Measurements from ENCODE around the gene DCC.
A peak's percentile ranks its signal among the peaks of the same experiment; 100 is the strongest.

DCC gene

DNA sequence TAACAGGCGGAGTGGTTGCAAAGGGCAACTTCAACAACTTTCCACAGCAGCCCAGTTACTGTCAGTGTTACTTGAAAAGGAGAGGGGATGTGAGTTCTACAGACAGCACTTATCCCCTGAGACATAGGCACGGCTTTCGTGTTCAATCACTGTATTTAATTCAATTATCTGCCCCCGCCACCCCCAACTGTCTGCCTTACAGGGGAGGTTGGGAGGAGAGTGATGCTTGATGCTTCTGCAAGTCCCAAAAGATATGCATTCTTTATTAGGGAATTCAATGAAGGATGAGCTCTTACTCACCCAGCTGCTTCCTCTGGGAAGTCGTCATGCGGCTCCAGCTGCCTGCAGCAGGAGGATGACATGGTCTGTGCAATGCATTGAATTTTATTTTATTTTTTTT, 639.9 kb downstream of the DCC start:
- TF ChIP-seq, protein P1, sequence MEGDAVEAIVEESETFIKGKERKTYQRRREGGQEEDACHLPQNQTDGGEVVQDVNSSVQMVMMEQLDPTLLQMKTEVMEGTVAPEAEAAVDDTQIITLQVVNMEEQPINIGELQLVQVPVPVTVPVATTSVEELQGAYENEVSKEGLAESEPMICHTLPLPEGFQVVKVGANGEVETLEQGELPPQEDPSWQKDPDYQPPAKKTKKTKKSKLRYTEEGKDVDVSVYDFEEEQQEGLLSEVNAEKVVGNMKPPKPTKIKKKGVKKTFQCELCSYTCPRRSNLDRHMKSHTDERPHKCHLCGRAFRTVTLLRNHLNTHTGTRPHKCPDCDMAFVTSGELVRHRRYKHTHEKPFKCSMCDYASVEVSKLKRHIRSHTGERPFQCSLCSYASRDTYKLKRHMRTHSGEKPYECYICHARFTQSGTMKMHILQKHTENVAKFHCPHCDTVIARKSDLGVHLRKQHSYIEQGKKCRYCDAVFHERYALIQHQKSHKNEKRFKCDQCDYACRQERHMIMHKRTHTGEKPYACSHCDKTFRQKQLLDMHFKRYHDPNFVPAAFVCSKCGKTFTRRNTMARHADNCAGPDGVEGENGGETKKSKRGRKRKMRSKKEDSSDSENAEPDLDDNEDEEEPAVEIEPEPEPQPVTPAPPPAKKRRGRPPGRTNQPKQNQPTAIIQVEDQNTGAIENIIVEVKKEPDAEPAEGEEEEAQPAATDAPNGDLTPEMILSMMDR (IDR thresholded peaks at IDR 0.05; ENCODE audit: control insufficient read depth, extremely low read depth, insufficient read depth), result no peak
- DNase-seq (ENCODE audit: low read depth), result no peak
- H3K4me3 ChIP-seq (ENCODE audit: low read depth, low read length), result no peak overlapping the region

DNA sequence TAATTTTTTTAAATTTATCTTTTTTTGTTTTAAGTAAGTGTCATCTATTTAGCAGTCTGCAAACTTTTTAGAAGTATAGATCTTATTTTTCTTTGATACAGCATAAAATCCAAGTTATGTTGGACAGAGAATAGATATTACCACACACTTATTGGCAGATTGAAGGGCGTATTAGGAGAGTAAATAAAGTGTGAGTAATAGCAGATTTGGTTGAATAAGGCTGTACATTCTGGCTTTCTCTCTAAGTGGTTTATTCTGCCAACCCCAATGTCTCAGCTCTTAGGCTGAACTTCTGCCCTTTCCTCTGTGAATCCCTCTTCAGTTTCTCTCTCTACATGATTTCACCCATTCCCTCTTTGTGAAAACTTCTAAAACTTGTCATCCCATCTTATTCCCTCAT, 651.2 kb downstream of the DCC start:
- H3K4me3 ChIP-seq (ENCODE audit: low read depth, low read length), result no peak overlapping the region
- TF ChIP-seq, protein P1 (IDR thresholded peaks at IDR 0.05; ENCODE audit: control insufficient read depth, extremely low read depth, insufficient read depth), result no peak
- DNase-seq (ENCODE audit: low read depth), result no peak

DNA sequence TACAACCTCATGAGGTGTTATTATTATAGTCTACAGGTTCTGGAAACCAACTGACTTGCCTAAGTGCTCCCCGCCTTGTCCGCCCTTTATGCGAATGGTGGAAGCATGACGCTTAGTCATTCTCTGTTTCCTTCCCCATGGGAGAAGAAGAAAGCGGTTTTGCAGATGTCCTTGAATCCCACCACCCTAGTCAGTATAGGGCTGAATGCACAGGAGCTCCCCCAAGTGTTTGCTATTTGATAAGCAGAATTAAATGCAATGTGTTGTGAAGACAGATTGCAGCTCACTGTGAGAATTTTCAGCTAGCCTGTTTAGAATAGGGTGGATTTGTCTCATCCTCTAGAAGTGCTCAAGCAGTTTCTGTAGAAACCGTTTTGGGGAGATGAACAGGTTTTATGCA, 652.0 kb downstream of the DCC start:
- DNase-seq (ENCODE audit: low read depth), result no peak
- TF ChIP-seq, protein P1 (IDR thresholded peaks at IDR 0.05; ENCODE audit: control insufficient read depth, extremely low read depth, insufficient read depth), result peak; percentile 23; the same call in 1 of the 2 replicates
- no peak overlapping the region for H3K4me3 ChIP-seq (ENCODE audit: low read depth, low read length)

DNA sequence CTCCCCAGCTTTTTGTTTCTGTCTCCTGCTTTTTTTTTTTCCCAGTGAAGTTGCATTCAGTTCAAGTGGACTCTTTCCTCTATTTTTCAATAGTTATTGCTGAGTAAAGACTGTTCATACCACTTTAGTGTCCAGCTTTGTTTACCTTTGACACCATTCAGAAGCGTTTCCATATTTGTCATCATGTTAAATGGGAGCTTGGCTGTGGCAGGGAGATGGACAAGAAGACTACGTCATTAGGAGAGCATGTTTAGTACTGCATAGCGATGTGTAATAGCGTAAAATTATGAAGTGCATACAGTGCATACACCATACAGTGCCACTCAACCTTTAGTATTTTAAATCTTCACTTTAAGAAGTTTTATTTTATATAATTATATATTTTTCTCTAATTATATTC, 655.9 kb downstream of the DCC start:
- no peak for DNase-seq (ENCODE audit: low read depth)
- no peak overlapping the region for H3K4me3 ChIP-seq (ENCODE audit: low read depth, low read length)
- TF ChIP-seq, protein P1 (IDR thresholded peaks at IDR 0.05; ENCODE audit: control insufficient read depth, extremely low read depth, insufficient read depth), result no peak

DNA sequence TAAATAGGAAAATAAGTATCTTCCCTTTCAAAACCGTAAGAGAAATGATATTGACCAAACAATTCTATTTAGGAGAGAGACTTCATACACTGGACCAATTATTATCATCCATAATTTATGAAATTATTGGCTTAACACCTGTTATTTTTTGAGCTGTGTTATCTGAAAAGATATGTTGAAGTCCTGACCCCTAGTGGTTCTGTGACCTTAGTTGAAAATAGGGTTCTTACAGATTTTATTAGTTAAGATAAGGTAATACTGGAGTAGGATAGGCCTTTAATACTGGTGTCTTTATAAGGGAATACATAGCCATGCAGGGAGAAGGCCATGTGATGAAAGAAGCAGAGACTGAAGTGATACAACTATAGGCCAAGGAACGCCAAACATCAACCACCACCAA, 659.6 kb downstream of the DCC start:
- TF ChIP-seq, protein P1 (IDR thresholded peaks at IDR 0.05; ENCODE audit: control insufficient read depth, extremely low read depth, insufficient read depth), result no peak
- DNase-seq (ENCODE audit: low read depth), result no peak
- no peak overlapping the region for H3K4me3 ChIP-seq (ENCODE audit: low read depth, low read length)

DNA sequence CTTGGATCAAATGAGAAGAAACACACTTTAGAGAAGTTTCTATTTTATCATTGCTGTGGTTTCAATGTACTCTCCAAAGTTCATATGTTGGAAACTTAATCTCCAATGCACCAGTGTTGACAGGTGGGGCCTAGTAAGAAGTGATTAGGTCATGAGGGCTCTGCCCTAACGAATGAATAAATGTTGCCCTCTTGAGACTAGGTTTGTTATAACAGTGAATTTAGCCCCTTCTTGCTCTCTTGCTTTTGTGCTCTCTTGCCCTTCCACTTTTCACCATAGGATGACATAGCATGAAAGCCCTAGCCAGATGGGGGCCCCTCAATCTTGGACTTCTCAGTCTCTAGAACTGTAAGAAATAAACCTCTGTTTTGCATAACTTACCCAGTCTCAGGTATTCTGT, 664.8 kb downstream of the DCC start:
- no peak for DNase-seq (ENCODE audit: low read depth)
- H3K4me3 ChIP-seq (ENCODE audit: low read depth, low read length), result no peak overlapping the region
- TF ChIP-seq, protein P1 (IDR thresholded peaks at IDR 0.05; ENCODE audit: control insufficient read depth, extremely low read depth, insufficient read depth), result 0 out of 2 replicates have a peak, but pooled peaks have one; percentile 8

DNA sequence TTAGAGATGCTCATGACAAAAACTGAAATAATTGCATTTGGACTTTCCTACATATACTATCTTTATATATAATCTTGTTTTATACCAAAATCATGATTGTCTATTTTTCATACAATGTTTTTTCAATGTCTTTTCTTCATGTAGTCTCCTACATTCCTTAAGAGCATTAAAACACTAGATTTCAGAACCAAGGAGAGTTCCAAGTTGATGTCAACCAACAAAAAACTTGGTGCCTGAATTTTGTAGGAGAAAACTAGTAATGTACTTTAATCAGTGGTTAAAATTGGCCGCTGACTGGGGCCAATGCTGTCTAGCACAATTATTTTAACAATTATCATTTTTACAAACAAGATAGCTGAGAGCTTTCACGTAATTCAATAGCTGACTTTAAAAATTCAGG, 678.8 kb downstream of the DCC start:
- TF ChIP-seq, protein P1 (IDR thresholded peaks at IDR 0.05; ENCODE audit: control insufficient read depth, extremely low read depth, insufficient read depth), result no peak
- DNase-seq (ENCODE audit: low read depth), result no peak
- no peak overlapping the region for H3K4me3 ChIP-seq (ENCODE audit: low read depth, low read length)
